Tibial nerve (tissue), 4 donors: Measurements from ENCODE around the gene GTF2H4.

Source experiments
- CTCF ChIP-seq, 5 experiments: fragments of 200-600 bp in 3 of 5; fragments of 450-650 bp in 2 of 5; sonication (generic) in 3 of 5; IDR thresholded peaks; one replicate each; pipeline ENCODE4 v1.5.1; 2016 to 2019; ENCODE audit warnings: antibody characterized with exemption in 5 of 5, mild to moderate bottlenecking in 3 of 5, moderate library complexity in 2 of 5
- EP300 ChIP-seq, 2 donors: sonication (generic); formaldehyde crosslinking; IDR thresholded peaks; one replicate each; pipeline ENCODE4 v1.6.1; 2017; ENCODE audit warnings: antibody characterized with exemption in 2 of 2, mild to moderate bottlenecking in 1 of 2
- POLR2A ChIP-seq, 2 donors: fragments of 450-650 bp; IDR thresholded peaks; one replicate each; pipeline ENCODE4 v1.6.1; 2017; ENCODE audit warnings: antibody characterized with exemption in 2 of 2, mild to moderate bottlenecking in 2 of 2, moderate library complexity in 2 of 2

DNA sequence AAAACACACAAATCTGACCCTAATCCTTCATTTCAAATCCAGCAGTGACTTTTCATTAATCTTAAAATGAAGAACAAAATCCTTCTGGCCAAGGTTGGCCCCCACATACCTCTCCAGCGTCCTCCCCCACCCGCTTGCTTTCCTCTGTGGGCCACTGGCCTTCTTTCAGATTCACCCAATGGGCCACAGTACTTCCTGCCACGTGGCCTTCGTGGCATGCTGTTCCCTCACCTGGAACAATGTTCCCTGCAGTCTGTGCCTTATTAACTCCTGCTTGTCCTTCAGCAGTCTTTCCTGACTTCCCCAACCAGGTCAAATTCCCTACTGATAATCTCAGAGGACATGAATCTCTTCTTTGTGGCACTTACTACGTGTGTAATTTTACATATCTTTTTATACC is 5.3 kb upstream of the GTF2H4 start:
- TF ChIP-seq POLR2A (IDR thresholded peaks at IDR 0.05) (no peak), CTCF (IDR thresholded peaks at IDR 0.05) (no peak), EP300 (IDR thresholded peaks at IDR 0.05) (no peak)
